Osteoblast (primary cell): ENCODE results near the gene PROK2. TPM values are rescaled to one million over a fixed set of nuclear protein-coding genes. Genes with fewer than 3 reads are reported as not detected.

Experiments used
- DNase-seq: peaks from one replicate; pipeline ENCODE4 v3.0.0; 2011; ENCODE audit warnings: low spot score, mixed read lengths; ENCODE audit not compliant: insufficient read length; ENCODE audit errors: missing footprints
- H2AFZ ChIP-seq: 2 replicates; pipeline ENCODE4 v1.6.0; 2011; ENCODE audit warnings: mild to moderate bottlenecking, low read length
- H3K27ac ChIP-seq: 2 replicates; pipeline ENCODE4 v1.5.1; 2011; ENCODE audit warnings: mild to moderate bottlenecking, low read depth, low read length, moderate library complexity
- H3K27me3 ChIP-seq: 2 replicates; pipeline ENCODE4 v1.6.0; 2012; ENCODE audit warnings: mild to moderate bottlenecking, control low read depth, inconsistent platforms, low read length, moderate library complexity; ENCODE audit not compliant: insufficient read depth
- H3K36me3 ChIP-seq: 2 replicates; pipeline ENCODE4 v1.5.1; 2011; ENCODE audit warnings: mild to moderate bottlenecking, low read length, control low read depth, moderate library complexity; ENCODE audit not compliant: insufficient read depth
- H3K4me1 ChIP-seq: 2 replicates; pipeline ENCODE4 v1.5.1; 2011; ENCODE audit warnings: mild to moderate bottlenecking, low read length, control low read depth, moderate library complexity; ENCODE audit not compliant: insufficient read depth
- H3K4me2 ChIP-seq: 2 replicates; pipeline ENCODE4 v1.6.0; 2011; ENCODE audit warnings: mild to moderate bottlenecking, low read length; ENCODE audit not compliant: insufficient read depth
- H3K4me3 ChIP-seq: fragments of 200-600 bp; sonication (generic); 3 replicates; pipeline ENCODE4 v1.5.1; 2012; ENCODE audit warnings: mild to moderate bottlenecking, low read length, inconsistent platforms; ENCODE audit not compliant: insufficient read depth
- H3K79me2 ChIP-seq: 2 replicates; pipeline ENCODE4 v1.6.0; 2012; ENCODE audit warnings: mild to moderate bottlenecking, low read length, control low read depth, inconsistent platforms; ENCODE audit not compliant: insufficient read depth
- H3K9me3 ChIP-seq: 2 replicates; pipeline ENCODE4 v1.5.1; 2011; ENCODE audit warnings: low read depth, low read length, control low read depth
- H4K20me1 ChIP-seq: 2 replicates; pipeline ENCODE4 v1.6.0; 2012; ENCODE audit warnings: mild to moderate bottlenecking, low read length, control low read depth; ENCODE audit not compliant: insufficient read depth
- small RNA-seq: library from RNA; depleted of rRNA; stranded (forward); fragments of <200 nt; gene quantifications from one replicate; pipeline ENCODE3, GENCODE V24; 2012
- total RNA-seq: library from RNA; depleted of rRNA; stranded (reverse); fragments of >200 nt; gene quantifications from 2 replicates; pipeline ENCODE4 v1.2.3, GENCODE V29; 2012
- TF ChIP-seq, protein P1 (sequence below): IDR thresholded peaks from 2 replicates; pipeline ENCODE4 v1.5.1; 2011; ENCODE audit warnings: mild to moderate bottlenecking, low read depth, low read length, moderate library complexity; ENCODE audit errors: extremely low read depth

The PROK2 gene
- total RNA-seq, 1 donor, result not detected

DNA sequence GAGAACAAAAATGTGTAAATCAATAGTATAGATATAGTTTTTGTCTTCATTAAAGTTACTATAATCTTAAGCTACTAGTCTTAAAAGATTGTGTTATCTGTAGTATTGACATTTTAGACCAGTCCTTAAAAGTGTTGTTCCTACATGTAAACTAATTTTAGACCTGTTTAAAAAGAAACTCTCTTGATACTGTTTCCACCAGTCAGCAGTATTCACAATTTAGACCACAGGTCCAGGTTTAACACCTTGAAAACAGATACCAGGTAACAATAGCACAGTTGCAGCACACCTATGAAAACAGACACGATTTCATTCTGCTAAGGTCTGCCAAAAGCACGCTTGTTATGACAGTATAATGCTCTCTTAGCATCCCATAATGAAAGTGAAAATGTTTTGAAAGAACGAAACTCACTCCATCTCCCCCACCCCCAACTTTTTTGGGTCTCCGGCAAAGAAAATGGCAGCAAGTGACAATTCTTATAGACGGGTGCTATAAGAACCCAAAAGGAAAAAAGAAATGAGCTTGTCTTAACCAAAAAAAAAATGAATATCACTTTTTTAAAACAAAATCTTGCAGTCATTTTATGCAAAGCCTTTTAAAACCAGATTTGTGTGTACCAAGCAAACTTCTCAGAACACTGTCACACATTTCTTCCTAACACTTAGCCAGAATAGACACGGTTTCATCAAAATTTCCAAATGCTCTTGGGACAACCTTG lies 61.3 kb downstream of the PROK2 start:
- no peaks in the 10 kb centered on the region for H3K9me3 ChIP-seq
- TF ChIP-seq, protein P1, sequence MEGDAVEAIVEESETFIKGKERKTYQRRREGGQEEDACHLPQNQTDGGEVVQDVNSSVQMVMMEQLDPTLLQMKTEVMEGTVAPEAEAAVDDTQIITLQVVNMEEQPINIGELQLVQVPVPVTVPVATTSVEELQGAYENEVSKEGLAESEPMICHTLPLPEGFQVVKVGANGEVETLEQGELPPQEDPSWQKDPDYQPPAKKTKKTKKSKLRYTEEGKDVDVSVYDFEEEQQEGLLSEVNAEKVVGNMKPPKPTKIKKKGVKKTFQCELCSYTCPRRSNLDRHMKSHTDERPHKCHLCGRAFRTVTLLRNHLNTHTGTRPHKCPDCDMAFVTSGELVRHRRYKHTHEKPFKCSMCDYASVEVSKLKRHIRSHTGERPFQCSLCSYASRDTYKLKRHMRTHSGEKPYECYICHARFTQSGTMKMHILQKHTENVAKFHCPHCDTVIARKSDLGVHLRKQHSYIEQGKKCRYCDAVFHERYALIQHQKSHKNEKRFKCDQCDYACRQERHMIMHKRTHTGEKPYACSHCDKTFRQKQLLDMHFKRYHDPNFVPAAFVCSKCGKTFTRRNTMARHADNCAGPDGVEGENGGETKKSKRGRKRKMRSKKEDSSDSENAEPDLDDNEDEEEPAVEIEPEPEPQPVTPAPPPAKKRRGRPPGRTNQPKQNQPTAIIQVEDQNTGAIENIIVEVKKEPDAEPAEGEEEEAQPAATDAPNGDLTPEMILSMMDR, result no peak
- H3K27me3 ChIP-seq, result peaks cover 45% of the 10 kb centered on the region
- H3K79me2 ChIP-seq, result no peaks in the 10 kb centered on the region
- H3K36me3 ChIP-seq, result no peaks in the 10 kb centered on the region
- H3K4me1 ChIP-seq, result peaks cover 7% of the 10 kb centered on the region
- no peak for DNase-seq
- no peak overlapping the region for H3K4me3 ChIP-seq
- no peak overlapping the region for H2AFZ ChIP-seq
- H4K20me1 ChIP-seq, result no peaks in the 10 kb centered on the region
- H3K4me2 ChIP-seq, result no peak overlapping the region
- no peak overlapping the region for H3K27ac ChIP-seq

DNA sequence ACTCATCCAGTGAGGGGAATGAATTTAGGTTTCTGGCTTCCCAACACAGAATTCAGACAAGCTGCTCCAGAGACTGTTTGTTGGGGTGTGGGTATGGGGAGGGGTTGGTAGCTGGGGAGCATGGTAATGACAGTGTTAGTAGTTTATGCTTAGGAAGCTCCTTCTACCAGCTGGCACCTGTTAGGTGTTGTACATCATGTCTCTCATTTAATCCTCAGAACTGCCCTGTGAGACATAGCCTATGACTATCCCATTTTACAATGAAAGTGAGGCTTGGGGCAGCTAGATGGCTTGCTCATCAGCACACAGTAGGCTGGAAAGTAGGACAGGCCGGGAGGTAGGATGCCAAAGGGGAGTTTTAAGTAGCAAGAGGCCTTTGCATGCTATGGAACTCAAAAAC lies 62.3 kb downstream of the PROK2 start:
- Histone ChIP-seq H3K36me3 (no peaks in the 10 kb centered on the region), H3K27ac (no peak overlapping the region), H3K4me2 (no peak overlapping the region), H3K4me3 (no peak overlapping the region), H4K20me1 (no peaks in the 10 kb centered on the region), H3K4me1 (peaks cover 7% of the 10 kb centered on the region), H3K27me3 (peaks cover 47% of the 10 kb centered on the region), H3K9me3 (no peaks in the 10 kb centered on the region), H2AFZ (no peak overlapping the region), H3K79me2 (no peaks in the 10 kb centered on the region)
- DNase-seq, result no peak
- TF ChIP-seq, protein P1, result no peak

Small RNA genes within 50 kb of the gene (small RNA-seq; reads per million reads assigned to genes)
- gene RN7SL271P, result not detected

Other genes with a start within 250 kb of the PROK2 start
- gene FOXP1, start 201.4 kb downstream of the PROK2 start, total RNA-seq, result 195 and 228 TPM in 2 replicates
- 2.9 and 3.5 TPM in 2 replicates for gene EIF4E3, start 59.7 kb downstream of the PROK2 start, total RNA-seq
- gene GPR27, start 31.3 kb downstream of the PROK2 start, total RNA-seq, result under 0.01 TPM in 1 of 2 replicates, not detected in the other